Erythroblast (primary cell): Measurements from ENCODE around the gene PIGL.

Source experiments
- GATA1 ChIP-seq: IDR thresholded peaks from 2 replicates; pipeline ENCODE4 v1.6.1; 2011; ENCODE audit warnings: low read depth, mild to moderate bottlenecking, control low read depth, low read length, moderate library complexity
- POLR2A ChIP-seq: IDR thresholded peaks from 2 replicates; pipeline ENCODE4 v1.6.1; 2011; ENCODE audit warnings: mild to moderate bottlenecking, low read length

- TF ChIP-seq POLR2A (no peak), GATA1 (no peak)
Observed at GRCh38 chr17:16371742-16372141, 154.7 kb downstream of the PIGL start.
